ENCODE results near the gene RPS16. TPM values are rescaled to one million over a fixed set of nuclear protein-coding genes. Genes with fewer than 3 reads are reported as not detected.
"Not testable (repeated sequence)": the region's sequence is repeated elsewhere in the genome, so short reads cannot be mapped to it uniquely, and the experiment has no call there.

The RPS16 gene
- total and polyA plus RNA-seq, 2 of the 8 experiments (the other 6 are each of a cell fraction or from before 2014, with no cell fraction given): 2,433 to 7,810 TPM

GRCh38 chr19:39479319-39479801 lies 43.6 kb upstream of the RPS16 start:
- H3K27ac ChIP-seq (ENCODE audit: low read depth, low read length); H4K20me1 ChIP-seq (replicated peaks in 1 of 2; ENCODE audit: control insufficient read depth in 1 of 2, insufficient read depth in 2 of 2, low read length in 2 of 2); H4K8ac ChIP-seq (ENCODE audit: extremely low read depth, insufficient read depth, low read length); CTCF ChIA-PET (ENCODE audit: partially characterized antibody); H3K14ac ChIP-seq (ENCODE audit: insufficient read length); H3K4me3 ChIP-seq (ENCODE audit: extremely low read depth in 1 of 4, insufficient read depth in 2 of 4, low read depth in 3 of 4, low read length in 4 of 4); H3K4ac ChIP-seq (replicated peaks; ENCODE audit: insufficient read length, low read depth, low read length); DNase-seq (ENCODE audit: low read depth in 1 of 2, low spot score in 2 of 2); H4K5ac ChIP-seq (ENCODE audit: insufficient read length, low read depth, low read length); H3K79me1 ChIP-seq (ENCODE audit: low read depth, low read length); H2AK5ac ChIP-seq (ENCODE audit: low read depth, low read length); H3K56ac ChIP-seq (replicated peaks; ENCODE audit: insufficient read length, low read depth, low read length); H2BK15ac ChIP-seq (ENCODE audit: low read length); H2BK12ac ChIP-seq (ENCODE audit: low read depth, low read length); H3K9me3 ChIP-seq (ENCODE audit: insufficient read depth in 2 of 2, low read depth in 1 of 2, low read length in 1 of 2); FAIRE-seq; H2BK20ac ChIP-seq (ENCODE audit: low read length); H3K4me2 ChIP-seq (ENCODE audit: insufficient read depth in 1 of 2, low read depth in 2 of 2, low read length in 2 of 2); H3K23ac ChIP-seq (ENCODE audit: insufficient read length); H4K91ac ChIP-seq (replicated peaks; ENCODE audit: insufficient read length, low read length); H2BK120ac ChIP-seq (replicated peaks; ENCODE audit: low read depth, low read length); H2BK5ac ChIP-seq (ENCODE audit: low read depth, low read length); H3K27me3 ChIP-seq (replicated peaks in 1 of 4; ENCODE audit: control insufficient read depth in 3 of 4, extremely low read depth in 1 of 4, insufficient read depth in 3 of 4, low read length in 3 of 4); H3K4me1 ChIP-seq (replicated peaks in 1 of 4; ENCODE audit: control insufficient read depth in 3 of 4, insufficient read depth in 4 of 4, low read length in 3 of 4); H2AFZ ChIP-seq (ENCODE audit: low read length); H3K9ac ChIP-seq (replicated peaks in 1 of 4; ENCODE audit: extremely low read depth in 1 of 4, low read depth in 3 of 4, low read length in 3 of 4); H3K23me2 ChIP-seq (ENCODE audit: low read depth, low read length); H3K18ac ChIP-seq (ENCODE audit: extremely low read depth, low read length): not testable (repeated sequence)
- POLR2A ChIA-PET (ENCODE audit: partially characterized antibody): interaction anchor here (1.2 to 1.3 kb wide), 2 partner anchors 36 to 54 kb away, joined by 3 to 4 read pairs; no protein-coding TSS in a partner anchor
- H3K36me3 ChIP-seq (ENCODE audit: control insufficient read depth in 2 of 4, insufficient read depth in 4 of 4, low read length in 3 of 4): peaks cover 13 to 32% (median 16%) of the 10 kb centered on the region in 4 experiments
- 89% methylated on average over 11 of the region's 11 CpGs; no CpG with 5 or more reads in 1 of the 2 experiments for WGBS, 2 experiments (ENCODE audit: extremely low coverage in 1 of 2, insufficient coverage in 1 of 2, insufficient read length in 1 of 2, insufficient replicate concordance in 2 of 2, low coverage in 1 of 2, low lambda C conversion rate in 2 of 2, missing lambda C conversion rate in 1 of 2)
- H3K79me2 ChIP-seq (ENCODE audit: control insufficient read depth in 1 of 2, insufficient read depth in 2 of 2, low read length in 2 of 2): peaks cover 6 to 24% of the 10 kb centered on the region in 2 experiments; a peak in 3 of 4 replicates

Measured in H1 (cell line).